GM12878 (cell line): ENCODE results near the gene TSPO. TPM values are rescaled to one million over a fixed set of nuclear protein-coding genes. Genes with fewer than 3 reads are reported as not detected.

Source experiments
- HDGF ChIP-seq: fragments of 450-650 bp; IDR thresholded peaks from 2 replicates; pipeline ENCODE4 v1.6.1; 2016; ENCODE audit warnings: antibody characterized with exemption
- IKZF1 ChIP-seq: fragments of 450-650 bp; conservative IDR thresholded peaks from 2 replicates; pipeline ENCODE4 v1.6.1; 2017; ENCODE audit warnings: antibody characterized with exemption, mild to moderate bottlenecking
- KLF5 ChIP-seq: fragments of 450-650 bp; IDR thresholded peaks from 2 replicates; pipeline ENCODE4 v1.6.1; 2014; ENCODE audit warnings: mild to moderate bottlenecking; ENCODE audit not compliant: partially characterized antibody
- MYC ChIP-seq: IDR thresholded peaks from 2 replicates; pipeline ENCODE4 v1.6.1; 2011; ENCODE audit warnings: mild to moderate bottlenecking, low read length, moderate library complexity, inconsistent platforms; ENCODE audit not compliant: insufficient read depth, insufficient replicate concordance, insufficient read length, severe bottlenecking
- POLR2A ChIP-seq: IDR thresholded peaks from 2 replicates; pipeline ENCODE4 v1.6.1; 2011; ENCODE audit warnings: low read depth, mild to moderate bottlenecking, low read length
- POU2F2 ChIP-seq: IDR thresholded peaks from 3 replicates; pipeline ENCODE4 v1.6.1; 2011; ENCODE audit warnings: low read depth, mild to moderate bottlenecking, low read length, borderline replicate concordance
- ZNF217 ChIP-seq: fragments of 450-650 bp; IDR thresholded peaks from 2 replicates; pipeline ENCODE4 v1.6.1; 2017; ENCODE audit warnings: antibody characterized with exemption, mild to moderate bottlenecking
- ZNF24 ChIP-seq: fragments of 450-650 bp; IDR thresholded peaks from 2 replicates; pipeline ENCODE4 v1.6.1; 2017; ENCODE audit warnings: antibody characterized with exemption, mild to moderate bottlenecking
- polyA plus RNA-seq, 11 experiments: library from polyadenylated mRNA; depleted of rRNA in 4 of 11; unstranded in 6 of 11; stranded (reverse) in 5 of 11; fragments of >200 nt; fragmentation: Nextera tagmentation in 4 of 11; fragmentation: Illumina TruSeq in 1 of 11; extraction: Ambion mirVana in 4 of 11; extraction: Trizol in 1 of 11; gene quantifications; 1 replicate in 1 of 11; 2 replicates in 10 of 11; pipeline versions ENCODE4 v1.2.1 to v1.2.3, GENCODE V29; 2011 to 2016; ENCODE audit warnings: inconsistent platforms in 2 of 11, missing spikeins in 2 of 11, low read depth in 1 of 11
- total RNA-seq, 4 experiments: library from RNA; depleted of rRNA in 3 of 4; stranded (reverse); fragments of >200 nt in 3 of 4; fragmentation: Illumina TruSeq in 1 of 4; extraction: Trizol in 1 of 4; gene quantifications; 2 replicates each; pipeline versions ENCODE4 v1.2.1 to v1.2.3, GENCODE V29; 2013 to 2021
- TF ChIP-seq, protein P1 (sequence below): IDR thresholded peaks from 2 replicates; pipeline ENCODE4 v1.6.1; 2011; ENCODE audit warnings: borderline replicate concordance, low read depth, mild to moderate bottlenecking, moderate library complexity, low read length; ENCODE audit not compliant: insufficient read depth, poor library complexity, severe bottlenecking
- TF ChIP-seq, protein P2 (sequence below): fragments of 450-650 bp; IDR thresholded peaks from 2 replicates; pipeline ENCODE4 v1.6.1; 2017; ENCODE audit warnings: mild to moderate bottlenecking, moderate library complexity
- TF ChIP-seq, protein P3 (sequence below): fragments of 450-650 bp; IDR thresholded peaks from 2 replicates; pipeline ENCODE4 v1.6.1; 2017; ENCODE audit warnings: antibody characterized with exemption, mild to moderate bottlenecking, moderate library complexity
- TF ChIP-seq, protein P4 (sequence below): fragments of 450-650 bp; conservative IDR thresholded peaks from 2 replicates; pipeline ENCODE4 v1.6.1; 2017; ENCODE audit warnings: mild to moderate bottlenecking, moderate library complexity

Gene TSPO
- total and polyA plus RNA-seq, 10 of the 15 experiments (the other 5 are each of a cell fraction or from before 2014, with no cell fraction given), result 1.4 to 50.5 (median 18.8) TPM

DNA sequence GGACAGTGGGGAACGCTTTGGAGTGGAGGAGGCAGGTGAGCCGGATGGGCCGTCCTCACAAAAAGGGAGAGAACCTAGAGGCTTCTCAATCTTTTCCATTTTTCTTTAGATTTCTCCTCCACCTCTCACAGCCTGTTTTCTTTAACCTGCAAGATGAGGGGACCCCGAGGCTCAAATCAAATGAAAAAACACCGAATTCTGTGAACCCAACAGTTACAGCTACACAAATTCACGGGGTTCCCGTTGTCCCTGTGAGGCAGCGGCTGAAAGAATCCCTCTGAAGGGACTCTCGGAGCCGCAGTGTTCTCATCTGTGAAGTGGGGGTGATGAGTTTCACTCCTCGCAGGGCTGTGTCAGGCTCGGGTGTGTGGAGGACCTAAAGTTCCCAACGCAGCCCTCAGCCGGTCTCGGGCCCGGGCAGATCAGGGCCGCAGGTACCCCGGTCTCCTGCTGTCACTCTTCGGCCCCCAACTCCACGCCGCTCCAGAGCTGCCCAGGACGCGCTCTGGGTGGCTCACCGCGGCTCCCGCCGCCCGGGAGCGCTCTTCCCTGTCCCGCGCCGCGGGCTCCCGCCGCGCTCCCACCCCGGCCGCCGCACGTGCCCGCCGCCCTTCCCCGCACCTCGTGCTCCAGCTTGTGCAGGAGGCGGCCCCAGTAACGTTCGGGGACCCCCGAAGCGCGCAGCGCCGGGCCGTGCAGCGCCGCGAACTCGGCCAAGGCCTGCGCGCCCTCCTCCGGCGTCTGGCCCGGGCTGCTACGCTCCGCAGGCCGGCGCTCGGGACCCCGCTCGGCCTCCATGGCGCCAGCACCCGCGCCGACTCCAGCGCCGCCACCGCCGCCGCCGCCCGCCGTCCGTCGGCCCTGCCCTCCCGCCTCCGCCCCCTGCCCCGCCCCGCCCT is 35.2 kb downstream of the TSPO start, which contains the start of gene TTLL12 (continued):
- TF ChIP-seq KLF5, result peak; percentile 34
- TF ChIP-seq IKZF1, result peak; percentile 73
- peak; percentile 51; the same call in 1 of the 2 replicates for TF ChIP-seq ZNF24
- peak; percentile 75 for TF ChIP-seq POLR2A
- no peak for TF ChIP-seq HDGF
- TF ChIP-seq, protein P1, sequence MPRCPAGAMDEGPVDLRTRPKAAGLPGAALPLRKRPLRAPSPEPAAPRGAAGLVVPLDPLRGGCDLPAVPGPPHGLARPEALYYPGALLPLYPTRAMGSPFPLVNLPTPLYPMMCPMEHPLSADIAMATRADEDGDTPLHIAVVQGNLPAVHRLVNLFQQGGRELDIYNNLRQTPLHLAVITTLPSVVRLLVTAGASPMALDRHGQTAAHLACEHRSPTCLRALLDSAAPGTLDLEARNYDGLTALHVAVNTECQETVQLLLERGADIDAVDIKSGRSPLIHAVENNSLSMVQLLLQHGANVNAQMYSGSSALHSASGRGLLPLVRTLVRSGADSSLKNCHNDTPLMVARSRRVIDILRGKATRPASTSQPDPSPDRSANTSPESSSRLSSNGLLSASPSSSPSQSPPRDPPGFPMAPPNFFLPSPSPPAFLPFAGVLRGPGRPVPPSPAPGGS, result no peak
- TF ChIP-seq, protein P2, sequence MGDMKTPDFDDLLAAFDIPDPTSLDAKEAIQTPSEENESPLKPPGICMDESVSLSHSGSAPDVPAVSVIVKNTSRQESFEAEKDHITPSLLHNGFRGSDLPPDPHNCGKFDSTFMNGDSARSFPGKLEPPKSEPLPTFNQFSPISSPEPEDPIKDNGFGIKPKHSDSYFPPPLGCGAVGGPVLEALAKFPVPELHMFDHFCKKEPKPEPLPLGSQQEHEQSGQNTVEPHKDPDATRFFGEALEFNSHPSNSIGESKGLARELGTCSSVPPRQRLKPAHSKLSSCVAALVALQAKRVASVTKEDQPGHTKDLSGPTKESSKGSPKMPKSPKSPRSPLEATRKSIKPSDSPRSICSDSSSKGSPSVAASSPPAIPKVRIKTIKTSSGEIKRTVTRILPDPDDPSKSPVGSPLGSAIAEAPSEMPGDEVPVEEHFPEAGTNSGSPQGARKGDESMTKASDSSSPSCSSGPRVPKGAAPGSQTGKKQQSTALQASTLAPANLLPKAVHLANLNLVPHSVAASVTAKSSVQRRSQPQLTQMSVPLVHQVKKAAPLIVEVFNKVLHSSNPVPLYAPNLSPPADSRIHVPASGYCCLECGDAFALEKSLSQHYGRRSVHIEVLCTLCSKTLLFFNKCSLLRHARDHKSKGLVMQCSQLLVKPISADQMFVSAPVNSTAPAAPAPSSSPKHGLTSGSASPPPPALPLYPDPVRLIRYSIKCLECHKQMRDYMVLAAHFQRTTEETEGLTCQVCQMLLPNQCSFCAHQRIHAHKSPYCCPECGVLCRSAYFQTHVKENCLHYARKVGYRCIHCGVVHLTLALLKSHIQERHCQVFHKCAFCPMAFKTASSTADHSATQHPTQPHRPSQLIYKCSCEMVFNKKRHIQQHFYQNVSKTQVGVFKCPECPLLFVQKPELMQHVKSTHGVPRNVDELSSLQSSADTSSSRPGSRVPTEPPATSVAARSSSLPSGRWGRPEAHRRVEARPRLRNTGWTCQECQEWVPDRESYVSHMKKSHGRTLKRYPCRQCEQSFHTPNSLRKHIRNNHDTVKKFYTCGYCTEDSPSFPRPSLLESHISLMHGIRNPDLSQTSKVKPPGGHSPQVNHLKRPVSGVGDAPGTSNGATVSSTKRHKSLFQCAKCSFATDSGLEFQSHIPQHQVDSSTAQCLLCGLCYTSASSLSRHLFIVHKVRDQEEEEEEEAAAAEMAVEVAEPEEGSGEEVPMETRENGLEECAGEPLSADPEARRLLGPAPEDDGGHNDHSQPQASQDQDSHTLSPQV, result peak; percentile 21; the same call in 1 of the 2 replicates
- TF ChIP-seq ZNF217, result peak; percentile 54; the same call in 1 of the 2 replicates
- TF ChIP-seq, protein P3, sequence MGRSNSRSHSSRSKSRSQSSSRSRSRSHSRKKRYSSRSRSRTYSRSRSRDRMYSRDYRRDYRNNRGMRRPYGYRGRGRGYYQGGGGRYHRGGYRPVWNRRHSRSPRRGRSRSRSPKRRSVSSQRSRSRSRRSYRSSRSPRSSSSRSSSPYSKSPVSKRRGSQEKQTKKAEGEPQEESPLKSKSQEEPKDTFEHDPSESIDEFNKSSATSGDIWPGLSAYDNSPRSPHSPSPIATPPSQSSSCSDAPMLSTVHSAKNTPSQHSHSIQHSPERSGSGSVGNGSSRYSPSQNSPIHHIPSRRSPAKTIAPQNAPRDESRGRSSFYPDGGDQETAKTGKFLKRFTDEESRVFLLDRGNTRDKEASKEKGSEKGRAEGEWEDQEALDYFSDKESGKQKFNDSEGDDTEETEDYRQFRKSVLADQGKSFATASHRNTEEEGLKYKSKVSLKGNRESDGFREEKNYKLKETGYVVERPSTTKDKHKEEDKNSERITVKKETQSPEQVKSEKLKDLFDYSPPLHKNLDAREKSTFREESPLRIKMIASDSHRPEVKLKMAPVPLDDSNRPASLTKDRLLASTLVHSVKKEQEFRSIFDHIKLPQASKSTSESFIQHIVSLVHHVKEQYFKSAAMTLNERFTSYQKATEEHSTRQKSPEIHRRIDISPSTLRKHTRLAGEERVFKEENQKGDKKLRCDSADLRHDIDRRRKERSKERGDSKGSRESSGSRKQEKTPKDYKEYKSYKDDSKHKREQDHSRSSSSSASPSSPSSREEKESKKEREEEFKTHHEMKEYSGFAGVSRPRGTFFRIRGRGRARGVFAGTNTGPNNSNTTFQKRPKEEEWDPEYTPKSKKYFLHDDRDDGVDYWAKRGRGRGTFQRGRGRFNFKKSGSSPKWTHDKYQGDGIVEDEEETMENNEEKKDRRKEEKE, result 0 out of 2 replicates have a peak, but pooled peaks have one; percentile 13
- TF ChIP-seq MYC, result peak; percentile 91
- TF ChIP-seq, protein P4, sequence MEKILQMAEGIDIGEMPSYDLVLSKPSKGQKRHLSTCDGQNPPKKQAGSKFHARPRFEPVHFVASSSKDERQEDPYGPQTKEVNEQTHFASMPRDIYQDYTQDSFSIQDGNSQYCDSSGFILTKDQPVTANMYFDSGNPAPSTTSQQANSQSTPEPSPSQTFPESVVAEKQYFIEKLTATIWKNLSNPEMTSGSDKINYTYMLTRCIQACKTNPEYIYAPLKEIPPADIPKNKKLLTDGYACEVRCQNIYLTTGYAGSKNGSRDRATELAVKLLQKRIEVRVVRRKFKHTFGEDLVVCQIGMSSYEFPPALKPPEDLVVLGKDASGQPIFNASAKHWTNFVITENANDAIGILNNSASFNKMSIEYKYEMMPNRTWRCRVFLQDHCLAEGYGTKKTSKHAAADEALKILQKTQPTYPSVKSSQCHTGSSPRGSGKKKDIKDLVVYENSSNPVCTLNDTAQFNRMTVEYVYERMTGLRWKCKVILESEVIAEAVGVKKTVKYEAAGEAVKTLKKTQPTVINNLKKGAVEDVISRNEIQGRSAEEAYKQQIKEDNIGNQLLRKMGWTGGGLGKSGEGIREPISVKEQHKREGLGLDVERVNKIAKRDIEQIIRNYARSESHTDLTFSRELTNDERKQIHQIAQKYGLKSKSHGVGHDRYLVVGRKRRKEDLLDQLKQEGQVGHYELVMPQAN, result peak; percentile 89
- TF ChIP-seq POU2F2, result 0 out of 3 replicates have a peak, but pooled peaks have one; percentile 12
